ENCODE data around the gene MRO. TPM values are rescaled to one million over a fixed set of nuclear protein-coding genes. Genes with fewer than 3 reads are reported as not detected.

MRO gene
- polyA plus RNA-seq, 1 of the 3 experiments (the other 2 are of a cell fraction), result not detected

GRCh38 chr18:50816419-50817166, 3.2 kb downstream of the MRO start:
- Histone ChIP-seq H3K27ac (ENCODE audit: low read depth in 2 of 2, low read length in 1 of 2) (no peak overlapping the region), H3K4me2 (no peak overlapping the region), H3K9me2 (no peaks in the 10 kb centered on the region), H3K4me3 (ENCODE audit: low read depth in 2 of 2, low read length in 1 of 2) (no peak overlapping the region), H2AFZ (ENCODE audit: low read depth) (no peak overlapping the region), H3F3A (replicated peaks; ENCODE audit: insufficient read depth) (no peaks in the 10 kb centered on the region), H3K9ac (no peak overlapping the region), H3K27me3 (ENCODE audit: insufficient read depth) (no peaks in the 10 kb centered on the region; the same call in 1 of the 2 replicates), H3K4me1 (ENCODE audit: control insufficient read depth in 1 of 2, insufficient read depth in 2 of 2, low read depth in 1 of 2, low read length in 1 of 2) (peaks cover 0 to 5% of the 10 kb centered on the region in 2 experiments; a peak in 2 of 4 replicates), H4K20me1 (ENCODE audit: insufficient read depth) (no peaks in the 10 kb centered on the region), H3K36me3 (replicated peaks in 1 of 2; ENCODE audit: control insufficient read depth in 1 of 2, insufficient read depth in 2 of 2, low read length in 1 of 2) (no peaks in the 10 kb centered on the region), H3K79me2 (ENCODE audit: insufficient read depth) (no peaks in the 10 kb centered on the region), H3K9me3 (no peaks in the 10 kb centered on the region)
- DNase-seq, result no peak
- POLR2A ChIA-PET, result no interaction called here
- no peak for TF ChIP-seq RXRA (IDR thresholded peaks at IDR 0.05; ENCODE audit: borderline replicate concordance, low read depth)
- TF ChIP-seq RFX5 (IDR thresholded peaks at IDR 0.05; ENCODE audit: low read length), result no peak
- no peak for TF ChIP-seq NRF1 (IDR thresholded peaks at IDR 0.05; ENCODE audit: low read depth, low read length)
- TF ChIP-seq CHD2 (IDR thresholded peaks at IDR 0.05; ENCODE audit: low read length, partially characterized antibody), result no peak
- TF ChIP-seq FOXJ3 (CRISPR knock-in tag; IDR thresholded peaks at IDR 0.05), result no peak
- no peak for TF ChIP-seq ELF1 (IDR thresholded peaks at IDR 0.05)
- TF ChIP-seq, protein P1, sequence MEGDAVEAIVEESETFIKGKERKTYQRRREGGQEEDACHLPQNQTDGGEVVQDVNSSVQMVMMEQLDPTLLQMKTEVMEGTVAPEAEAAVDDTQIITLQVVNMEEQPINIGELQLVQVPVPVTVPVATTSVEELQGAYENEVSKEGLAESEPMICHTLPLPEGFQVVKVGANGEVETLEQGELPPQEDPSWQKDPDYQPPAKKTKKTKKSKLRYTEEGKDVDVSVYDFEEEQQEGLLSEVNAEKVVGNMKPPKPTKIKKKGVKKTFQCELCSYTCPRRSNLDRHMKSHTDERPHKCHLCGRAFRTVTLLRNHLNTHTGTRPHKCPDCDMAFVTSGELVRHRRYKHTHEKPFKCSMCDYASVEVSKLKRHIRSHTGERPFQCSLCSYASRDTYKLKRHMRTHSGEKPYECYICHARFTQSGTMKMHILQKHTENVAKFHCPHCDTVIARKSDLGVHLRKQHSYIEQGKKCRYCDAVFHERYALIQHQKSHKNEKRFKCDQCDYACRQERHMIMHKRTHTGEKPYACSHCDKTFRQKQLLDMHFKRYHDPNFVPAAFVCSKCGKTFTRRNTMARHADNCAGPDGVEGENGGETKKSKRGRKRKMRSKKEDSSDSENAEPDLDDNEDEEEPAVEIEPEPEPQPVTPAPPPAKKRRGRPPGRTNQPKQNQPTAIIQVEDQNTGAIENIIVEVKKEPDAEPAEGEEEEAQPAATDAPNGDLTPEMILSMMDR (IDR thresholded peaks at IDR 0.05), result no peak
- no peak for TF ChIP-seq RAD21 (IDR thresholded peaks at IDR 0.05; ENCODE audit: low read length)
- TF ChIP-seq, protein P2, sequence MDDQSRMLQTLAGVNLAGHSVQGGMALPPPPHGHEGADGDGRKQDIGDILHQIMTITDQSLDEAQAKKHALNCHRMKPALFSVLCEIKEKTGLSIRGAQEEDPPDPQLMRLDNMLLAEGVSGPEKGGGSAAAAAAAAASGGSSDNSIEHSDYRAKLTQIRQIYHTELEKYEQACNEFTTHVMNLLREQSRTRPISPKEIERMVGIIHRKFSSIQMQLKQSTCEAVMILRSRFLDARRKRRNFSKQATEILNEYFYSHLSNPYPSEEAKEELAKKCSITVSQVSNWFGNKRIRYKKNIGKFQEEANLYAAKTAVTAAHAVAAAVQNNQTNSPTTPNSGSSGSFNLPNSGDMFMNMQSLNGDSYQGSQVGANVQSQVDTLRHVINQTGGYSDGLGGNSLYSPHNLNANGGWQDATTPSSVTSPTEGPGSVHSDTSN (IDR thresholded peaks at IDR 0.05), result no peak
- no peak for TF ChIP-seq FOSL2 (IDR thresholded peaks at IDR 0.05; ENCODE audit: borderline replicate concordance, low read depth)
- TF ChIP-seq TEAD4 (IDR thresholded peaks at IDR 0.05; ENCODE audit: borderline replicate concordance, insufficient read depth), result no peak
- TF ChIP-seq, protein P3, sequence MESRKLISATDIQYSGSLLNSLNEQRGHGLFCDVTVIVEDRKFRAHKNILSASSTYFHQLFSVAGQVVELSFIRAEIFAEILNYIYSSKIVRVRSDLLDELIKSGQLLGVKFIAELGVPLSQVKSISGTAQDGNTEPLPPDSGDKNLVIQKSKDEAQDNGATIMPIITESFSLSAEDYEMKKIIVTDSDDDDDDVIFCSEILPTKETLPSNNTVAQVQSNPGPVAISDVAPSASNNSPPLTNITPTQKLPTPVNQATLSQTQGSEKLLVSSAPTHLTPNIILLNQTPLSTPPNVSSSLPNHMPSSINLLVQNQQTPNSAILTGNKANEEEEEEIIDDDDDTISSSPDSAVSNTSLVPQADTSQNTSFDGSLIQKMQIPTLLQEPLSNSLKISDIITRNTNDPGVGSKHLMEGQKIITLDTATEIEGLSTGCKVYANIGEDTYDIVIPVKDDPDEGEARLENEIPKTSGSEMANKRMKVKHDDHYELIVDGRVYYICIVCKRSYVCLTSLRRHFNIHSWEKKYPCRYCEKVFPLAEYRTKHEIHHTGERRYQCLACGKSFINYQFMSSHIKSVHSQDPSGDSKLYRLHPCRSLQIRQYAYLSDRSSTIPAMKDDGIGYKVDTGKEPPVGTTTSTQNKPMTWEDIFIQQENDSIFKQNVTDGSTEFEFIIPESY (IDR thresholded peaks at IDR 0.05; ENCODE audit: borderline replicate concordance, low read depth), result no peak
- 73% methylated on average over 7 of the region's 7 CpGs for WGBS (ENCODE audit: low lambda C conversion rate)
- CTCF ChIA-PET, result interaction anchor here (1.1 to 2.3 kb wide), 2 partner anchors 235 to 243 kb away, joined by 4 to 8 read pairs; no protein-coding TSS in a partner anchor

Data from SK-N-SH (cell line).